Activated naive CD4-positive, alpha-beta T cell treated with anti-CD3 and anti-CD28 coated beads, Interleukin-2, amount 50 U/mL, for 72 hours (primary cell): Measurements from ENCODE around the gene FBXO3. TPM values are rescaled to one million over a fixed set of nuclear protein-coding genes. Genes with fewer than 3 reads are reported as not detected.

Experiments used
- total RNA-seq, 2 donors: library from RNA; stranded (reverse); gene quantifications; one replicate each; pipeline ENCODE4 v1.2.3, GENCODE V29; 2022

FBXO3 gene
- total RNA-seq, 2 donors from 2014 or later: 13.3 to 18.4 TPM

Other genes starting within 250 kb of the FBXO3 start
- gene C11orf91, start 73.7 kb downstream of the FBXO3 start, total RNA-seq: not detected
- gene CD59, start 38.1 kb downstream of the FBXO3 start, total RNA-seq: 10 to 100 TPM; 41.9 to 61.7 TPM
- not detected for gene LMO2, start 117.6 kb upstream of the FBXO3 start, total RNA-seq